HepG2 (cell line): ENCODE results near the gene TGDS. TPM values are rescaled to one million over a fixed set of nuclear protein-coding genes. Genes with fewer than 3 reads are reported as not detected.
A peak's percentile ranks its signal among the peaks of the same experiment; 100 is the strongest.

ENCODE experiments used
- ATAC-seq: fragments of 200-7000 bp; cut with Tn5 transposase; 3 replicates; pipeline ENCODE4 v1.9.1; 2020; ENCODE audit warnings: mild to moderate bottlenecking, moderate library complexity
- BruUV-seq: library from RNA; stranded (reverse); fragments of 400-500 nt; replicated peaks from 2 replicates; lab custom pipeline; 2021; lab: Mats Ljungman, UMichigan
- CTCF ChIA-PET: fragments of 300-600 bp; formaldehyde crosslinking; extraction: SDS; loops from one replicate; lab custom pipeline; 2021; ENCODE audit warnings: low total read pairs, inconsistent platforms, low intra/inter-chr PET ratio; lab: Yijun Ruan, JAX
- POLR2A ChIA-PET: fragments of 350-600 bp; sonication (Branson Sonifier 250); formaldehyde crosslinking; loops from one replicate; lab custom pipeline; 2020; ENCODE audit warnings: antibody characterized with exemption, inconsistent platforms; lab: Yijun Ruan, JAX
- DNase-seq: peaks from one replicate; pipeline ENCODE4 v3.0.0-alpha.2; 2015; ENCODE audit warnings: low spot score
- FAIRE-seq: peaks from 3 replicates; lab custom pipeline; 2011; peaks lifted over from hg19 to GRCh38; lab: Jason Lieb, UNC
- H2AFZ ChIP-seq: one replicate; pipeline ENCODE4 v1.6.1; 2011; ENCODE audit warnings: low read length, inconsistent platforms
- H3K27ac ChIP-seq: fragments of 300-600 bp; 3 replicates; pipeline ENCODE4 v1.8.0; 2011; ENCODE audit warnings: mixed run types, mild to moderate bottlenecking, mixed read lengths, low read length, inconsistent platforms; ENCODE audit not compliant: insufficient read depth; ENCODE audit errors: extremely low read length
- H3K27me3 ChIP-seq, 2 experiments: fragments of 200-600 bp in 1 of 2; 2 replicates in 1 of 2; 3 replicates in 1 of 2; pipeline versions ENCODE4 v1.6.0 to v1.8.0; 2011; ENCODE audit warnings: low read length in 2 of 2, mild to moderate bottlenecking in 2 of 2, moderate library complexity in 2 of 2, inconsistent platforms in 1 of 2; ENCODE audit not compliant: insufficient read depth in 2 of 2, control insufficient read depth in 1 of 2
- H3K36me3 ChIP-seq, 2 experiments: fragments of 200-600 bp in 1 of 2; replicated peaks in 1 of 2; 2 replicates in 1 of 2; 3 replicates in 1 of 2; pipeline versions ENCODE4 v1.5.1 to v1.8.0; 2011; ENCODE audit warnings: low read length in 2 of 2, inconsistent platforms in 1 of 2; ENCODE audit not compliant: insufficient read depth in 2 of 2, control insufficient read depth in 1 of 2
- H3K4me1 ChIP-seq: 2 replicates; pipeline ENCODE4 v1.5.1; 2012; ENCODE audit warnings: low read length, inconsistent platforms; ENCODE audit not compliant: insufficient read depth
- H3K4me2 ChIP-seq: 2 replicates; pipeline ENCODE4 v1.6.0; 2011; ENCODE audit warnings: low read depth, low read length, inconsistent platforms
- H3K4me3 ChIP-seq, 3 experiments: fragments of 200-600 bp in 1 of 3; sonication (generic), shearing (Covaris generic) in 1 of 3; replicated peaks in 1 of 3; 2 replicates each; pipeline ENCODE4 v1.5.1; 2011 to 2016; ENCODE audit warnings: low read length in 3 of 3, inconsistent platforms in 2 of 3, low read depth in 2 of 3, mild to moderate bottlenecking in 2 of 3, control low read depth in 1 of 3, mixed read lengths in 1 of 3; ENCODE audit not compliant: insufficient read depth in 1 of 3
- H3K79me2 ChIP-seq: one replicate; pipeline ENCODE4 v1.6.1; 2011; ENCODE audit warnings: low read length, inconsistent platforms; ENCODE audit not compliant: insufficient read depth
- H3K9ac ChIP-seq: 2 replicates; pipeline ENCODE4 v1.6.0; 2011; ENCODE audit warnings: mild to moderate bottlenecking, low read depth, low read length, inconsistent platforms; ENCODE audit not compliant: insufficient read depth
- H3K9me3 ChIP-seq: 2 replicates; pipeline ENCODE4 v1.5.1; 2012; ENCODE audit warnings: mild to moderate bottlenecking, low read length
- H4K20me1 ChIP-seq: 2 replicates; pipeline ENCODE4 v1.6.0; 2011; ENCODE audit warnings: inconsistent platforms, mild to moderate bottlenecking, low read length, moderate library complexity; ENCODE audit not compliant: insufficient read depth
- CC2D1A ChIP-seq: sonication (generic); formaldehyde crosslinking; IDR thresholded peaks from 2 replicates; pipeline ENCODE4 v1.8.1; 2023; ENCODE audit warnings: mild to moderate bottlenecking, missing genetic modification reagents
- CTCF ChIP-seq: sonication (generic); formaldehyde crosslinking; IDR thresholded peaks from 2 replicates; pipeline ENCODE4 v1.5.0; 2020; ENCODE audit warnings: mild to moderate bottlenecking, missing genetic modification reagents, moderate library complexity
- RAD21 ChIP-seq: fragments of 450-650 bp; formaldehyde crosslinking; IDR thresholded peaks from 2 replicates; pipeline ENCODE4 v1.5.0; 2020; ENCODE audit warnings: mild to moderate bottlenecking
- SMC3 ChIP-seq: IDR thresholded peaks from 2 replicates; pipeline ENCODE4 v1.6.1; 2011; ENCODE audit warnings: low read length, improper control_type of control experiment
- STAG1 ChIP-seq: sonication (generic); formaldehyde crosslinking; IDR thresholded peaks from 2 replicates; pipeline ENCODE4 v1.4.0; 2020; ENCODE audit warnings: missing genetic modification reagents
- ZEB1 ChIP-seq: IDR thresholded peaks from 2 replicates; pipeline ENCODE4 v1.6.1; 2012; ENCODE audit warnings: mild to moderate bottlenecking, low read depth, inconsistent platforms; ENCODE audit not compliant: insufficient replicate concordance
- ZNF326 ChIP-seq: sonication (generic); formaldehyde crosslinking; IDR thresholded peaks from 2 replicates; pipeline ENCODE4 v1.4.0; 2020; ENCODE audit warnings: missing genetic modification reagents, borderline replicate concordance
- ZNF549 ChIP-seq: sonication (generic); formaldehyde crosslinking; IDR thresholded peaks from 2 replicates; pipeline ENCODE4 v1.5.0; 2020; ENCODE audit warnings: missing genetic modification reagents
- WGBS: methylation state at CpG from one replicate; pipeline ENCODE4 v1.1.6; 2017; ENCODE audit warnings: low lambda C conversion rate; 5-methylcytosine and 5-hydroxymethylcytosine counted together
- in situ Hi-C: cut with HindIII; loops from 2 replicates; pipeline ENCODE4 v1.10.0; 2017; ENCODE audit warnings: low pct_unique_long_range_greater_than_20kb; ENCODE audit not compliant: extremely low pct_ligation_motif_present
- intact Hi-C: fragments of 100-400 bp; cut with micrococcal nuclease; formaldehyde crosslinking; loops from one replicate; pipeline ENCODE4 v1.10.0; 2022; ENCODE audit not compliant: unreplicated experiment
- polyA plus RNA-seq, 8 experiments: library from polyadenylated mRNA; depleted of rRNA in 3 of 8; stranded (reverse) in 7 of 8; unstranded in 1 of 8; fragments of >200 nt; fragmentation: Illumina TruSeq in 4 of 8; extraction: Trizol in 4 of 8; gene quantifications; 2 replicates each; pipeline versions ENCODE4 v1.2.1 to v1.2.3, GENCODE V29; 2011 to 2016; ENCODE audit warnings: low read depth in 4 of 8, missing spikeins in 1 of 8, mixed read lengths in 1 of 8; ENCODE audit not compliant: insufficient read depth in 1 of 8
- total RNA-seq, 5 experiments: library from RNA; depleted of rRNA; stranded (reverse); fragments of >200 nt; fragmentation: Illumina TruSeq; extraction: Trizol; gene quantifications; 2 replicates each; pipeline ENCODE4 v1.2.3, GENCODE V29; 2016; ENCODE audit warnings: low read depth in 1 of 5

The TGDS gene
- total and polyA plus RNA-seq, 2 of the 13 experiments (the other 11 are each of a cell fraction or from before 2014, with no cell fraction given), result 15.5 to 17.9 TPM

GRCh38 chr13:94620286-94620896 lies 24.4 kb upstream of the TGDS start:
- H3K9ac ChIP-seq, result no peak overlapping the region
- ChIA-PET CTCF (interaction anchor here (1.5 kb wide), 1 partner anchor 185 kb away, joined by 4 read pairs; no protein-coding TSS in a partner anchor), POLR2A (interaction anchor here (1.2 kb wide), 1 partner anchor 24 kb away, joined by 6 read pairs; the partner anchor contains the start of gene TGDS)
- H2AFZ ChIP-seq, result no peak overlapping the region
- H4K20me1 ChIP-seq, result no peaks in the 10 kb centered on the region
- no peaks in the 10 kb centered on the region for H3K79me2 ChIP-seq
- H3K9me3 ChIP-seq, result no peaks in the 10 kb centered on the region
- H3K36me3 ChIP-seq, result no peaks in the 10 kb centered on the region
- peak; percentile 66 for FAIRE-seq
- TF ChIP-seq CTCF (peak; percentile 66), ZNF326 (CRISPR knock-in tag) (no peak), STAG1 (CRISPR knock-in tag) (peak; percentile 60), RAD21 (CRISPR knock-in tag) (peak; percentile 41; the same call in 1 of the 2 replicates), ZNF549 (CRISPR knock-in tag) (no peak), ZEB1 (no peak), CC2D1A (CRISPR knock-in tag) (no peak), SMC3 (peak; percentile 48; the same call in 1 of the 2 replicates)
- H3K27ac ChIP-seq, result no peak overlapping the region
- no peaks in the 10 kb centered on the region for H3K4me1 ChIP-seq
- under 1% methylated on average over 2 of the region's 2 CpGs for WGBS
- in situ Hi-C loops, result no loop called here
- intact Hi-C loops, result loop anchor here (2.0 kb wide), 1 partner anchor 858 kb away; no protein-coding TSS in a partner anchor
- peak; percentile 39 for DNase-seq
- H3K27me3 ChIP-seq, result peaks cover 0 to 4% of the 10 kb centered on the region in 2 experiments; a peak in 1 of 5 replicates
- peak; percentile 90 for ATAC-seq
- no peak overlapping the region for H3K4me3 ChIP-seq
- no peak overlapping the region for H3K4me2 ChIP-seq
- BruUV-seq, result no TSS peak
